HL-60/S4 treated with phorbol 12-myristate 13-acetate at 8.2 ng/mL for 4 days and 3 days (cell line): ENCODE data around the gene PRTG.
"Not testable (repeated sequence)": the region's sequence is repeated elsewhere in the genome, so short reads cannot be mapped to it uniquely, and the experiment has no call there.

Source experiments
- in situ Hi-C: fragments of 300-500 bp; cut with MboI; formaldehyde crosslinking; loops from 2 replicates; pipeline ENCODE4 v1.15.0; 2022; ENCODE audit warnings: low sequenced_read_pairs

Gene PRTG

GRCh38 chr15:55707518-55707917 lies 35.4 kb downstream of the PRTG start:
- in situ Hi-C loops, result no loop called here

- in situ Hi-C loops, result no loop called here
These were observed 39.1 kb downstream of the PRTG start for GRCh38 chr15:55703873-55704301.

GRCh38 chr15:55700876-55701275 lies 42.1 kb downstream of the PRTG start:
- in situ Hi-C loops, result no loop called here

GRCh38 chr15:55698653-55699052 lies 44.3 kb downstream of the PRTG start:
- in situ Hi-C loops, result no loop called here

GRCh38 chr15:55696221-55696620 lies 46.7 kb downstream of the PRTG start:
- in situ Hi-C loops, result no loop called here

GRCh38 chr15:55695432-55695831 lies 47.5 kb downstream of the PRTG start:
- in situ Hi-C loops, result no loop called here

- in situ Hi-C loops, result no loop called here
These were observed 48.3 kb downstream of the PRTG start for GRCh38 chr15:55694652-55695150.

- in situ Hi-C loops, result not testable (repeated sequence)
These were observed 49.8 kb downstream of the PRTG start for GRCh38 chr15:55693116-55693515.

- in situ Hi-C loops, result no loop called here
These were observed 55.2 kb downstream of the PRTG start for GRCh38 chr15:55687792-55688191.

GRCh38 chr15:55685286-55685685 lies 57.7 kb downstream of the PRTG start:
- in situ Hi-C loops, result no loop called here

GRCh38 chr15:55683376-55683775 lies 59.6 kb downstream of the PRTG start:
- in situ Hi-C loops, result no loop called here

GRCh38 chr15:55681631-55682030 lies 61.3 kb downstream of the PRTG start:
- in situ Hi-C loops, result no loop called here

GRCh38 chr15:55676507-55676906 lies 66.4 kb downstream of the PRTG start:
- in situ Hi-C loops, result no loop called here

- in situ Hi-C loops, result no loop called here
These were observed 69.7 kb downstream of the PRTG start for GRCh38 chr15:55673287-55673686.

- in situ Hi-C loops, result no loop called here
These were observed 73.7 kb downstream of the PRTG start for GRCh38 chr15:55669270-55669669.

- in situ Hi-C loops, result no loop called here
These were observed 77.2 kb downstream of the PRTG start for GRCh38 chr15:55665605-55666227.

GRCh38 chr15:55661428-55661827 lies 81.5 kb downstream of the PRTG start:
- in situ Hi-C loops, result no loop called here

GRCh38 chr15:55660153-55660552 lies 82.8 kb downstream of the PRTG start:
- in situ Hi-C loops, result no loop called here

GRCh38 chr15:55659481-55659880 lies 83.5 kb downstream of the PRTG start:
- in situ Hi-C loops, result no loop called here

GRCh38 chr15:55658886-55659285 lies 84.1 kb downstream of the PRTG start:
- in situ Hi-C loops, result no loop called here

GRCh38 chr15:55654561-55655031 lies 88.4 kb downstream of the PRTG start:
- in situ Hi-C loops, result no loop called here

GRCh38 chr15:55652909-55653495 lies 90.0 kb downstream of the PRTG start:
- in situ Hi-C loops, result no loop called here

- in situ Hi-C loops, result no loop called here
These were observed 90.6 kb downstream of the PRTG start for GRCh38 chr15:55652359-55652758.
